Large intestine (tissue), 3 donors: Measurements from ENCODE around the gene PROSER2. TPM values are rescaled to one million over a fixed set of nuclear protein-coding genes. Genes with fewer than 3 reads are reported as not detected.
"Not testable (repeated sequence)": the region's sequence is repeated elsewhere in the genome, so short reads cannot be mapped to it uniquely, and the experiment has no call there.

Source experiments
- DNase-seq, 2 donors: peaks; one replicate each; pipeline versions ENCODE4 v3.0.0 to v3.0.0-alpha.2; 2013
- H3K27ac ChIP-seq: one replicate; pipeline ENCODE4 v1.5.1; 2013; ENCODE audit warnings: low read length
- H3K27me3 ChIP-seq: 2 replicates; pipeline ENCODE4 v1.6.1; 2013; ENCODE audit warnings: low read length; ENCODE audit not compliant: control insufficient read depth, insufficient read depth
- H3K36me3 ChIP-seq: 2 replicates; pipeline ENCODE4 v1.6.1; 2013; ENCODE audit warnings: low read length; ENCODE audit not compliant: control insufficient read depth, insufficient read depth
- H3K4me1 ChIP-seq: one replicate; pipeline ENCODE4 v1.6.1; 2013; ENCODE audit warnings: low read length; ENCODE audit not compliant: control insufficient read depth, insufficient read depth
- H3K4me3 ChIP-seq: one replicate; pipeline ENCODE4 v1.5.1; 2013; ENCODE audit warnings: low read length
- H3K9me3 ChIP-seq: one replicate; pipeline ENCODE4 v1.6.1; 2013; ENCODE audit warnings: mild to moderate bottlenecking, low read depth, low read length, moderate library complexity; ENCODE audit not compliant: control insufficient read depth
- WGBS: methylation state at CpG from one replicate; pipeline ENCODE4 v1.1.5; 2013; ENCODE audit warnings: low lambda C conversion rate; ENCODE audit not compliant: insufficient coverage; 5-methylcytosine and 5-hydroxymethylcytosine counted together
- polyA plus RNA-seq: library from polyadenylated mRNA; unstranded; fragments of 120-200 nt; gene quantifications from one replicate; pipeline ENCODE4 v1.2.1, GENCODE V29; 2013

The PROSER2 gene
- polyA plus RNA-seq, 1 donor: 6.7 TPM

GRCh38 chr10:11846542-11846941 lies 23.4 kb downstream of the PROSER2 start:
- H3K4me1 ChIP-seq: no peaks in the 10 kb centered on the region
- H3K27ac ChIP-seq: no peak overlapping the region
- H3K27me3 ChIP-seq: no peaks in the 10 kb centered on the region
- no peak overlapping the region for H3K4me3 ChIP-seq
- no peak for DNase-seq
- peaks cover 9% of the 10 kb centered on the region for H3K36me3 ChIP-seq
- H3K9me3 ChIP-seq: no peaks in the 10 kb centered on the region
- WGBS: 100% methylated on average over 1 of the region's 8 CpGs

- peaks cover 21% of the 10 kb centered on the region for H3K36me3 ChIP-seq
- no peaks in the 10 kb centered on the region for H3K4me1 ChIP-seq
- DNase-seq: no peak
- no peaks in the 10 kb centered on the region for H3K27me3 ChIP-seq
- H3K27ac ChIP-seq: no peak overlapping the region
- H3K4me3 ChIP-seq: no peak overlapping the region
- no CpG with 5 or more reads among the region's 1 CpG for WGBS
- H3K9me3 ChIP-seq: no peaks in the 10 kb centered on the region
These were observed 26.1 kb downstream of the PROSER2 start for GRCh38 chr10:11849277-11849676.

GRCh38 chr10:11849911-11850310 lies 26.8 kb downstream of the PROSER2 start:
- no peak for DNase-seq
- WGBS: no CpG with 5 or more reads among the region's 8 CpGs

DNA sequence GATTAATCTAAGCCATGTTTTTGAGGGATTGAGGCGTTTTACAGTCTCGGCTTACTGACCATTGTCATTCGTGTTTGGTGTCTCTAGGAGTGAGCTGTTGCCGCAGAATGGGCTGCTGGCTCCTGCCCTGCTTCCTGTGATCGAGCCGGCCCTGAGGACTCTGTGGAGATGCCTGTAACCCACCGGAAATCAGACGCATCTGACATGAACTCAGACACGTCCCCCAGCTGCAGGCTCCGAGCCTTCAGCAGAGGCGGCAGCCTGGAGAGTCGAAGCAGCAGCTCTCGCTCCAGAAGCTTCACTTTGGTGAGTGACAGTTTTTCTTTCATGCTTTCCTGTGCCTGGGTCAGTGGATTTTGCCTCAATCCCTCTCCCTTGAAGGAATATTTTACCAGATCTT lies 28.8 kb downstream of the PROSER2 start:
- DNase-seq: no peak
- Histone ChIP-seq H3K9me3 (no peaks in the 10 kb centered on the region), H3K4me3 (no peak overlapping the region), H3K4me1 (no peaks in the 10 kb centered on the region), H3K36me3 (peaks cover 27% of the 10 kb centered on the region), H3K27ac (no peak overlapping the region), H3K27me3 (no peaks in the 10 kb centered on the region)
- WGBS: 80% methylated on average over 1 of the region's 13 CpGs

More at GRCh38 chr10:11849911-11850310, 26.8 kb downstream of the PROSER2 start:
- Histone ChIP-seq H3K4me3 (no peak overlapping the region), H3K4me1 (no peaks in the 10 kb centered on the region), H3K36me3 (peaks cover 21% of the 10 kb centered on the region), H3K27ac (no peak overlapping the region), H3K27me3 (no peaks in the 10 kb centered on the region), H3K9me3 (no peaks in the 10 kb centered on the region)

- not testable (repeated sequence) for H3K4me1 ChIP-seq, H3K27ac ChIP-seq, H3K4me3 ChIP-seq, H3K9me3 ChIP-seq, H3K27me3 ChIP-seq, DNase-seq
- H3K36me3 ChIP-seq: peaks cover 27% of the 10 kb centered on the region
- no CpG with 5 or more reads among the region's 13 CpGs for WGBS
These were observed 29.5 kb downstream of the PROSER2 start for GRCh38 chr10:11852637-11853036.

GRCh38 chr10:11853468-11853867 lies 30.3 kb downstream of the PROSER2 start:
- 100% methylated on average over 3 of the region's 11 CpGs for WGBS
- H3K4me1 ChIP-seq: no peaks in the 10 kb centered on the region
- H3K27me3 ChIP-seq: no peaks in the 10 kb centered on the region
- H3K27ac ChIP-seq: no peak overlapping the region
- no peaks in the 10 kb centered on the region for H3K9me3 ChIP-seq
- no peak overlapping the region for H3K4me3 ChIP-seq
- H3K36me3 ChIP-seq: peaks cover 27% of the 10 kb centered on the region
- no peak for DNase-seq

GRCh38 chr10:11854301-11854700 lies 31.1 kb downstream of the PROSER2 start:
- H3K4me1 ChIP-seq: no peaks in the 10 kb centered on the region
- no peak for DNase-seq
- H3K27ac ChIP-seq: no peak overlapping the region
- no peaks in the 10 kb centered on the region for H3K27me3 ChIP-seq
- no peaks in the 10 kb centered on the region for H3K9me3 ChIP-seq
- no CpG with 5 or more reads among the region's 6 CpGs for WGBS
- peaks cover 25% of the 10 kb centered on the region for H3K36me3 ChIP-seq
- no peak overlapping the region for H3K4me3 ChIP-seq

DNA sequence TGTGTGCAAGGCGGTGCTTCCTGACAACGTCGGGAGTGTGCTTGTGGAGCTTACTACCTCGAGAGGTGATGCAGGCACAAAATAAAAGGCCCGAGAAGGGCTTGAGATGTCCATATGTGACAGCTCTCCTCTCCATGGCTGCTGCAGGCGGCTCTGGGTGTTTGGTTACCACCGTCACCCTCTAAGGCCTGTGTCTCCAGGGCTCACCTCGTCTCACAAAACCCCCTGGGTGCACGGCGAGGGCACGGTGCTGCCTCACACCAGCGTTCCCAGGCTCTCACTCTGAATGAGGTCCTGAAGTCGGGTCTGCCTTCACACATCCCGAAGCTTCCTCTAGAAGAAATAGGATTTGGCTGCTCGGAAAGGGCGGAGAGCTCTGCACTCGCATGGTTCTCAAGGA lies 32.9 kb downstream of the PROSER2 start:
- Histone ChIP-seq H3K4me3 (no peak overlapping the region), H3K27ac (no peak overlapping the region), H3K36me3 (peaks cover 23% of the 10 kb centered on the region), H3K9me3 (no peaks in the 10 kb centered on the region), H3K27me3 (no peaks in the 10 kb centered on the region), H3K4me1 (no peaks in the 10 kb centered on the region)
- no peak for DNase-seq
- no CpG with 5 or more reads among the region's 17 CpGs for WGBS

DNA sequence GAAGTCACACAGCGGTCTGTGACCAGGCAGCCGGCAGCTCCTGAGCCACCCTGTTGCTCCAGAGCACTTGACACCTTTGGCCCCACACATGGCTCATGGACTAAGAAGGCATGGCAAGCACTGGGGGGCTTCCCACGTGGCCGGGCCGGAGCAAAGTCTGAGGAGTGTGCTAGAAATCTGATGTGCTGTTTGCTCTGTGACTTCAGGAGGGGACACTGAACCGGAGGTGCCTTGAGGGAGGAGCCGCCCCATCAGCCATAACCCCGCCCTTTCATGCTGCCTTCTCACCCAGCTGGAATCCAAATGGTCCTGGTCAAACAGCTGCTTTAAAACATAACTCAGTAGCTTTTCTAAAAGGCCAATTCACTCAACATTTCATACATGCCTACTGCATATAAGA lies 33.5 kb downstream of the PROSER2 start:
- no CpG with 5 or more reads among the region's 8 CpGs for WGBS
- no peak for DNase-seq

GRCh38 chr10:11858093-11858492 lies 34.9 kb downstream of the PROSER2 start:
- no peaks in the 10 kb centered on the region for H3K4me1 ChIP-seq
- H3K36me3 ChIP-seq: peaks cover 22% of the 10 kb centered on the region
- no peaks in the 10 kb centered on the region for H3K9me3 ChIP-seq
- 86% methylated on average over 1 of the region's 6 CpGs for WGBS
- H3K27me3 ChIP-seq: no peaks in the 10 kb centered on the region
- no peak overlapping the region for H3K27ac ChIP-seq
- no peak overlapping the region for H3K4me3 ChIP-seq
- DNase-seq: no peak

More for the DNA sequence above, 33.5 kb downstream of the PROSER2 start:
- peaks cover 27% of the 10 kb centered on the region for H3K36me3 ChIP-seq
- no peak overlapping the region for H3K27ac ChIP-seq
- H3K9me3 ChIP-seq: no peaks in the 10 kb centered on the region
- no peaks in the 10 kb centered on the region for H3K4me1 ChIP-seq
- no peak overlapping the region for H3K4me3 ChIP-seq
- H3K27me3 ChIP-seq: no peaks in the 10 kb centered on the region

DNA sequence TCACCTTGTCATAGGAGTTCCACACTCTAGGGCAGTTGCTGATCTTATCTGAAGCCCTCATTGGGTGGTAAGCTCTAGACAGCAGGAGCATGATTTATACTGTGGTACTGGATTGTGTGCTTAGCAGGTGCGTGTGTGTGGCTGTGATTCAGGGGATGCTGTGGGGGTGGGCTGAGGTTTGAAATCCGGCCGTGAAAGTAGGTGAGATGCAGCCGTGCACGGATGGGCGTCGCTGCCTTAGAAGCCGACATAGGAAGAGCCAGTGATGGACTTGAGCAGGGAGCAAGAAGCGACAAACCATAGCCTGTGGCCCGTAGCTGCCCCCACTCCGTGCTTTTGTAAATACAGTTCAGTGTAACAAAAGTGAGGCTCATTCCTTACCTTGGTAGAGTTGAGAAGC lies 38.2 kb downstream of the PROSER2 start:
- Histone ChIP-seq H3K27ac (no peak overlapping the region), H3K36me3 (peaks cover 17% of the 10 kb centered on the region), H3K4me3 (no peak overlapping the region), H3K9me3 (no peaks in the 10 kb centered on the region), H3K4me1 (no peaks in the 10 kb centered on the region), H3K27me3 (no peaks in the 10 kb centered on the region)
- no CpG with 5 or more reads among the region's 11 CpGs for WGBS
- no peak for DNase-seq
